Neural cell (in vitro differentiated cells): Measurements from ENCODE around the gene PTPRG. TPM values are rescaled to one million over a fixed set of nuclear protein-coding genes. Genes with fewer than 3 reads are reported as not detected.

Source experiments
- H2AFZ ChIP-seq: fragments of 200-600, 300-800 bp; sonication (generic), shearing (Covaris generic); 2 replicates; pipeline ENCODE4 v1.6.0; 2014; ENCODE audit warnings: low read depth, mild to moderate bottlenecking, antibody characterized with exemption, low read length, moderate library complexity
- H3F3A ChIP-seq: fragments of 200-600 bp; shearing (Covaris generic); 2 replicates; pipeline ENCODE4 v1.6.1; 2016; ENCODE audit warnings: mild to moderate bottlenecking, moderate library complexity, mixed read lengths, antibody characterized with exemption, low read length; ENCODE audit not compliant: insufficient read depth, poor library complexity, severe bottlenecking
- H3K27ac ChIP-seq: fragments of 200-600, 300-800 bp; sonication (generic), shearing (Covaris generic); 2 replicates; pipeline ENCODE4 v1.5.1; 2014; ENCODE audit warnings: mild to moderate bottlenecking, low read length, moderate library complexity
- H3K27me3 ChIP-seq: fragments of 300-800, 200-600 bp; sonication (generic), shearing (Covaris generic); 2 replicates; pipeline ENCODE4 v1.6.0; 2014; ENCODE audit warnings: mild to moderate bottlenecking, low read depth, low read length, moderate library complexity; ENCODE audit not compliant: insufficient read depth
- H3K36me3 ChIP-seq: fragments of 300-800, 200-600 bp; sonication (generic), shearing (Covaris generic); 2 replicates; pipeline ENCODE4 v1.5.1; 2014; ENCODE audit warnings: mild to moderate bottlenecking, antibody characterized with exemption, low read length, moderate library complexity; ENCODE audit not compliant: insufficient read depth
- H3K4me2 ChIP-seq: fragments of 300-800, 200-600 bp; sonication (generic), shearing (Covaris generic); 2 replicates; pipeline ENCODE4 v1.6.0; 2014; ENCODE audit warnings: mild to moderate bottlenecking, low read length
- H3K4me3 ChIP-seq: fragments of 300-800, 200-600 bp; sonication (generic), shearing (Covaris generic); 2 replicates; pipeline ENCODE4 v1.5.1; 2014; ENCODE audit warnings: mild to moderate bottlenecking, low read length, moderate library complexity
- H3K79me2 ChIP-seq: fragments of 200-600 bp; shearing (Covaris generic); replicated peaks from 2 replicates; pipeline ENCODE4 v1.6.0; 2014; ENCODE audit warnings: mild to moderate bottlenecking, low read length, moderate library complexity; ENCODE audit not compliant: insufficient read depth
- H3K9ac ChIP-seq: fragments of 300-800, 200-600 bp; sonication (generic), shearing (Covaris generic); 2 replicates; pipeline ENCODE4 v1.6.1; 2016; ENCODE audit warnings: mild to moderate bottlenecking, low read length, mixed read lengths
- H3K9me2 ChIP-seq: fragments of 200-600 bp; shearing (Covaris generic); 2 replicates; pipeline ENCODE4 v1.6.1; 2016; ENCODE audit warnings: mild to moderate bottlenecking, low read length, mixed read lengths; ENCODE audit not compliant: insufficient read depth
- H3K9me3 ChIP-seq: fragments of 200-600, 300-800 bp; sonication (generic), shearing (Covaris generic); 2 replicates; pipeline ENCODE4 v1.6.1; 2016; ENCODE audit warnings: mild to moderate bottlenecking, mixed run types, low read length, moderate library complexity, mixed read lengths
- H4K20me1 ChIP-seq: fragments of 200-600 bp; shearing (Covaris generic); 2 replicates; pipeline ENCODE4 v1.6.1; 2016; ENCODE audit warnings: mild to moderate bottlenecking, mixed run types; ENCODE audit not compliant: insufficient read depth
- EP300 ChIP-seq: fragments of 450-650 bp; conservative IDR thresholded peaks from 2 replicates; pipeline ENCODE4 v1.6.1; 2014; ENCODE audit warnings: antibody characterized with exemption, mild to moderate bottlenecking, moderate library complexity; ENCODE audit not compliant: poor library complexity, severe bottlenecking
- EZH2 ChIP-seq: fragments of 200-600, 300-800 bp; shearing (Covaris generic), sonication (generic); IDR thresholded peaks from 2 replicates; pipeline ENCODE4 v1.6.1; 2014; ENCODE audit warnings: antibody characterized with exemption, low read length, borderline replicate concordance, mild to moderate bottlenecking; ENCODE audit not compliant: insufficient read depth, poor library complexity, severe bottlenecking
- MXI1 ChIP-seq: fragments of 450-650 bp; conservative IDR thresholded peaks from 2 replicates; pipeline ENCODE4 v1.6.1; 2014; ENCODE audit warnings: antibody characterized with exemption, mild to moderate bottlenecking; ENCODE audit not compliant: poor library complexity, severe bottlenecking
- POLR2AphosphoS5 ChIP-seq: IDR thresholded peaks from 2 replicates; pipeline ENCODE4 v1.6.1; 2012
- RAD21 ChIP-seq: fragments of 450-650 bp; conservative IDR thresholded peaks from 2 replicates; pipeline ENCODE4 v1.6.1; 2014; ENCODE audit warnings: antibody characterized with exemption, mild to moderate bottlenecking, moderate library complexity
- SMC3 ChIP-seq: fragments of 450-650 bp; conservative IDR thresholded peaks from 2 replicates; pipeline ENCODE4 v1.6.1; 2014; ENCODE audit warnings: antibody characterized with exemption, mild to moderate bottlenecking, moderate library complexity; ENCODE audit not compliant: poor library complexity
- TAF1 ChIP-seq: IDR thresholded peaks from 2 replicates; pipeline ENCODE4 v1.6.1; 2012; ENCODE audit warnings: low read depth
- polyA plus RNA-seq: library from polyadenylated mRNA; depleted of rRNA; stranded (reverse); fragments of >200 nt; gene quantifications from 2 replicates; pipeline ENCODE4 v1.2.3, GENCODE V29; 2014
- TF ChIP-seq, protein P1 (sequence below): fragments of 450-650 bp; IDR thresholded peaks from 2 replicates; pipeline ENCODE4 v1.5.1; 2014; ENCODE audit warnings: antibody characterized with exemption, mild to moderate bottlenecking, moderate library complexity; ENCODE audit not compliant: poor library complexity, severe bottlenecking
- TF ChIP-seq, protein P2 (sequence below): IDR thresholded peaks from 2 replicates; pipeline ENCODE4 v1.6.1; 2012; ENCODE audit warnings: borderline replicate concordance

Gene PTPRG
- polyA plus RNA-seq, 1 donor from 2014 or later: 33.1 TPM

DNA sequence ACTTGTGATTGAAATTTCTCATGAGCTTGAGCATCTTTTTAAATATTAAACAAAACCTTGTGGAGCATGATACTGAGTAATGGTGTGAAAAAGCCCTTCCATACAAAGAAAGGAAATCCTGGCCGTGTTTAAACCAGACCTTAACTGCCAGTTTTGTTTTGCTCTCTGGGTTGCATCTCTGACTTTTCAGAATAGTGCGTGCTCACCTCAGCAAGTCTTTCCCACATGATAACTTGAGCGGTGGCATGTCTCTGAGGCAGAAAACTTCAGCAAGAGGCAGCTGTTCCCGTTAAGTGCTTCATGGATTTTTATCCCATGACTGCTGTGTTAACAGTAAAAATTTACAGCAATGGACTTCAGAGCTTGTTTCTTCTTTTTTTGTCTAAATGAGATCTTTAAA, 418.7 kb downstream of the PTPRG start:
- Histone ChIP-seq H3K4me2 (no peak overlapping the region), H3K9me2 (no peaks in the 10 kb centered on the region), H2AFZ (no peak overlapping the region), H3K27ac (no peak overlapping the region), H3K4me3 (no peak overlapping the region), H3K36me3 (no peaks in the 10 kb centered on the region), H3K79me2 (no peaks in the 10 kb centered on the region), H3F3A (no peaks in the 10 kb centered on the region), H3K27me3 (no peaks in the 10 kb centered on the region), H3K9me3 (no peaks in the 10 kb centered on the region), H4K20me1 (no peaks in the 10 kb centered on the region), H3K9ac (no peak overlapping the region)
- no peak for TF ChIP-seq TAF1
- no peak for TF ChIP-seq EP300
- TF ChIP-seq, protein P1, sequence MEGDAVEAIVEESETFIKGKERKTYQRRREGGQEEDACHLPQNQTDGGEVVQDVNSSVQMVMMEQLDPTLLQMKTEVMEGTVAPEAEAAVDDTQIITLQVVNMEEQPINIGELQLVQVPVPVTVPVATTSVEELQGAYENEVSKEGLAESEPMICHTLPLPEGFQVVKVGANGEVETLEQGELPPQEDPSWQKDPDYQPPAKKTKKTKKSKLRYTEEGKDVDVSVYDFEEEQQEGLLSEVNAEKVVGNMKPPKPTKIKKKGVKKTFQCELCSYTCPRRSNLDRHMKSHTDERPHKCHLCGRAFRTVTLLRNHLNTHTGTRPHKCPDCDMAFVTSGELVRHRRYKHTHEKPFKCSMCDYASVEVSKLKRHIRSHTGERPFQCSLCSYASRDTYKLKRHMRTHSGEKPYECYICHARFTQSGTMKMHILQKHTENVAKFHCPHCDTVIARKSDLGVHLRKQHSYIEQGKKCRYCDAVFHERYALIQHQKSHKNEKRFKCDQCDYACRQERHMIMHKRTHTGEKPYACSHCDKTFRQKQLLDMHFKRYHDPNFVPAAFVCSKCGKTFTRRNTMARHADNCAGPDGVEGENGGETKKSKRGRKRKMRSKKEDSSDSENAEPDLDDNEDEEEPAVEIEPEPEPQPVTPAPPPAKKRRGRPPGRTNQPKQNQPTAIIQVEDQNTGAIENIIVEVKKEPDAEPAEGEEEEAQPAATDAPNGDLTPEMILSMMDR: no peak
- TF ChIP-seq MXI1: no peak
- no peak for TF ChIP-seq SMC3
- TF ChIP-seq POLR2AphosphoS5: no peak
- TF ChIP-seq RAD21: no peak
- TF ChIP-seq, protein P2, sequence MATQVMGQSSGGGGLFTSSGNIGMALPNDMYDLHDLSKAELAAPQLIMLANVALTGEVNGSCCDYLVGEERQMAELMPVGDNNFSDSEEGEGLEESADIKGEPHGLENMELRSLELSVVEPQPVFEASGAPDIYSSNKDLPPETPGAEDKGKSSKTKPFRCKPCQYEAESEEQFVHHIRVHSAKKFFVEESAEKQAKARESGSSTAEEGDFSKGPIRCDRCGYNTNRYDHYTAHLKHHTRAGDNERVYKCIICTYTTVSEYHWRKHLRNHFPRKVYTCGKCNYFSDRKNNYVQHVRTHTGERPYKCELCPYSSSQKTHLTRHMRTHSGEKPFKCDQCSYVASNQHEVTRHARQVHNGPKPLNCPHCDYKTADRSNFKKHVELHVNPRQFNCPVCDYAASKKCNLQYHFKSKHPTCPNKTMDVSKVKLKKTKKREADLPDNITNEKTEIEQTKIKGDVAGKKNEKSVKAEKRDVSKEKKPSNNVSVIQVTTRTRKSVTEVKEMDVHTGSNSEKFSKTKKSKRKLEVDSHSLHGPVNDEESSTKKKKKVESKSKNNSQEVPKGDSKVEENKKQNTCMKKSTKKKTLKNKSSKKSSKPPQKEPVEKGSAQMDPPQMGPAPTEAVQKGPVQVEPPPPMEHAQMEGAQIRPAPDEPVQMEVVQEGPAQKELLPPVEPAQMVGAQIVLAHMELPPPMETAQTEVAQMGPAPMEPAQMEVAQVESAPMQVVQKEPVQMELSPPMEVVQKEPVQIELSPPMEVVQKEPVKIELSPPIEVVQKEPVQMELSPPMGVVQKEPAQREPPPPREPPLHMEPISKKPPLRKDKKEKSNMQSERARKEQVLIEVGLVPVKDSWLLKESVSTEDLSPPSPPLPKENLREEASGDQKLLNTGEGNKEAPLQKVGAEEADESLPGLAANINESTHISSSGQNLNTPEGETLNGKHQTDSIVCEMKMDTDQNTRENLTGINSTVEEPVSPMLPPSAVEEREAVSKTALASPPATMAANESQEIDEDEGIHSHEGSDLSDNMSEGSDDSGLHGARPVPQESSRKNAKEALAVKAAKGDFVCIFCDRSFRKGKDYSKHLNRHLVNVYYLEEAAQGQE: no peak
- no peak for TF ChIP-seq EZH2

DNA sequence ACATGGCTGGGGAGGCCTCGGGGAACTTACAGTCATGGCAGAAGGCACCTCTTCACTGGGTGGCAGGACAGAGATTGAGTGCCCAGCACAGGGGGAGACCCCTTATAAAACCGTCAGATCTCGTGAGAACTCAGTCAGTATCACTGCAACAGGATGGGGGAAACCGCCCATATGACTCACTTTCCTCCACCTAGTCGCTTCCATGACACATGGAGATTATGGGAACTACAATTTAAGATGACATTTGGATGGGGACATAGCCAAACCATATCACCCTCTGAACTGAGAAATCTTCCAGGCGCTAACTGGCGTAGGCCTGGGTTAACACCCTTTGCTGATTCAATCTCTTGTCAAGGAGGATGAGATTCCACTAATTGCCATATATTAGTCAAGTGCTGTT, 419.7 kb downstream of the PTPRG start:
- H2AFZ ChIP-seq: no peak overlapping the region
- no peaks in the 10 kb centered on the region for H3K36me3 ChIP-seq
- H3K79me2 ChIP-seq: no peaks in the 10 kb centered on the region
- no peak overlapping the region for H3K9ac ChIP-seq
- no peak overlapping the region for H3K27ac ChIP-seq
- no peaks in the 10 kb centered on the region for H4K20me1 ChIP-seq
- no peaks in the 10 kb centered on the region for H3K9me2 ChIP-seq
- no peak for TF ChIP-seq EZH2
- no peak for TF ChIP-seq TAF1
- TF ChIP-seq RAD21: no peak
- TF ChIP-seq, protein P2: no peak
- no peak for TF ChIP-seq MXI1
- TF ChIP-seq POLR2AphosphoS5: no peak
- TF ChIP-seq SMC3: no peak
- no peak for TF ChIP-seq EP300
- TF ChIP-seq, protein P1: no peak
- no peaks in the 10 kb centered on the region for H3K9me3 ChIP-seq
- no peaks in the 10 kb centered on the region for H3F3A ChIP-seq
- no peak overlapping the region for H3K4me2 ChIP-seq
- H3K4me3 ChIP-seq: no peak overlapping the region
- no peaks in the 10 kb centered on the region for H3K27me3 ChIP-seq
